GM18511 (cell line): ENCODE results near the gene BCL7A.
"Not testable (repeated sequence)": the region's sequence is repeated elsewhere in the genome, so short reads cannot be mapped to it uniquely, and the experiment has no call there.

Experiments used
- ATAC-seq: cut with Tn5 transposase; IDR thresholded peaks from one replicate; pipeline ENCODE4 v1.9.1; 2021; ENCODE audit warnings: mild to moderate bottlenecking, moderate library complexity; ENCODE audit not compliant: unreplicated experiment

BCL7A gene

DNA sequence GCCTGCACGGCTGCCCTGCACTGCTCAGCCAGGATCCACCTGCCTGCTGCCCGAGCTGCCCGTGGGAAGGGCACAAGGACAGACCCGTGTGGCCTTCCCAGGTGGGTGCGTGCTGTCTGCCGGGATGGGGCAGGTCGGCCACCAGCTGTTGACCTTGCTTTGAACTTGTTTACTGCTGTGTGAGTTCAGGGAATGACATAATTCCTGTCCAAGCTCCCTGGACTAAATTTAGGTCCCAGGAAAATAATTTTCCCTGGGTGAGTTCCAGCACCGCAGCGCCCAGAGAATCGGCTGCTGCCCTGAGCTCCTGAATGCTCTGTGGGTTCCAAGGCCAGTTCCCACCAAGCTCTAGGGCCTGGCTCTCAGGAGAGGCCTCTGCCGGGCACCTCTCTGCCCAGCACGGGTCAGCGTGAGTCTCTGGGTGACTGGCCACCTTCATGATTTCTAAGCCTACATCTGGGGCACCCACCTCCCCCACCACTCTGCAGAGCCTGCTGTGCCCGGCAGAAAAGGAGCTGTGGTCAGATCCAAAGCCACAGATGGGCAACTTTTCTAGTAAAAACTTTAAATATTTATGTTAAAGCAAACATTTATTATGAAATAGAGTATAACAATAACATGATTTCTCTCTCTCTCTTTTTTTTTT, 29.7 kb downstream of the BCL7A start:
- ATAC-seq, result no peak

- no peak for ATAC-seq
Measured at GRCh38 chr12:122052285-122052684, 30.6 kb downstream of the BCL7A start.

GRCh38 chr12:122054842-122055520, 33.3 kb downstream of the BCL7A start:
- no peak for ATAC-seq

- not testable (repeated sequence) for ATAC-seq
Measured at GRCh38 chr12:122056406-122056805, 34.7 kb downstream of the BCL7A start.

DNA sequence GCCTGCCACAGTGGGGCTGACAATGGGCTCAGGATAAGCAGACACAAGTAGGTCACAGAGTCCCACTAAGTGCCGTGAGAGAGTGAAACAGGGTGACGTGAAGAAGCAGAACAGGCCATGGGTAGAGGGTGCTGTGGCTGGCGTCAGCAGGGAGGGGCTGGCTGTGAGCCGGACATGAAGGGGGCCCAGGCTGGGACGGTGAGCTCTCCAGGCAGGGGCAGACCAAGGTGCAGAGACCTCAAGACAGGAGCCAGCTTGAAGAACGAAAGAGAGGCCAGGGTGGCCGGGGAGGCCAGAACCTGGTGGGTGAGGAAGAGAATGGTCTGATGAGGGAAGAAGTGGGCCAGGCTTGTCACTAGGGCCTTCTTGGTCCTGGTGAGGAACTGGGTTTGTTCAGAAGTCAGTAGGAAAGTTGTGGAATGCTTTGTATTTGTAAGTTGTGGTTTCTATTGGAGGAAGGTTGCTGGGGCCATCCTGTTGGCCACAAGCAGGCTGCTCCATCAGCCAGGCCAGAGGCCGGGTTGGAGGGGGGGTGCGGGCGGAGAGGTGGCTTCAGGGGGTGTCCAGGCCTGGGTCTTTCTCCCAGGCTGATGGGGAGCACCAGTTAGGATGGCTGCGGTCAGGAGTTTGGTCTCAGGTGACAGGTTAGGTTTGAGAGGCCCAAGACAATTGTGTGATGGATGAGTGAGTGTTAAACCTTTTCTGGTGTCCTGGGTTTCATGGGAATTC, 35.5 kb downstream of the BCL7A start:
- ATAC-seq, result no peak

- no peak for ATAC-seq
Measured at GRCh38 chr12:122057769-122058168, 36.1 kb downstream of the BCL7A start.

- no peak for ATAC-seq
Measured at GRCh38 chr12:122058549-122059149, 37.0 kb downstream of the BCL7A start.

DNA sequence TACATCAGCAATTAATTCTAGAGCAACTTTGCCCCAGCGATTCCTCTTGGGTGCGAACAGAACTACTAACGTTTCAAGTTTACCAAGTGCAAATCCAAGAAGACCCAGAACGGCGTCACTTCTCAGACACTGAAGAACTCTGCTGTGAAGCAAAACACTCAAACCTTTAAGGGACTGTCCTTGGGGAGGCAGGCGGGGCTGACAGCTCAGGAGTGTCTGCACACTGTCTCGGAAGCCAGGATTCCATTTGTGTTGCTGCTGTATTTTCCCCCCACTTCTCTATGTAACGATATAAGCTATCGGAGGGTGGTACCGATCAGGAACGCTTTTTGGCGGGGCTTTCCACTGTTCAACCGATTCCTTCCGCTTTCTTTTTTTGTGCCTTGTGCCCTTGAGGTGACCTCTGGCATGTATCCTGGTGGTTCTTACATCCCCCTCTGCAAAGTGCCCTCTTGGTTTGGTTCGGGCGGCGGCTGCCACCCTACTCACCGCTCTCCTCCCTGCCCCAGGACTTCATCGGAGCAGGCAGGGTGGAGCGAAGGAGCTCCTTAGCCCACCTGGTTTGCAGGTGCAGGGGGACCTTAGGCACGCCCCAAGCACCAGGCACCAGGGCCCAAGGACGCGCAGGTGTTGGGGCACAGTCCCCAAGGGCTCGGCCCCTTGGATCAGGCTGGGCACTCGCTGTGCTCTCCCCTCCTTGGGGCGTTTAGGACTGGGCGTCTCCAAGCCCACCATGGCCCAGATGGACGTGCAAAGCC, 37.7 kb downstream of the BCL7A start:
- ATAC-seq, result no peak

- no peak for ATAC-seq
Measured at GRCh38 chr12:122060081-122060501, 38.4 kb downstream of the BCL7A start.

DNA sequence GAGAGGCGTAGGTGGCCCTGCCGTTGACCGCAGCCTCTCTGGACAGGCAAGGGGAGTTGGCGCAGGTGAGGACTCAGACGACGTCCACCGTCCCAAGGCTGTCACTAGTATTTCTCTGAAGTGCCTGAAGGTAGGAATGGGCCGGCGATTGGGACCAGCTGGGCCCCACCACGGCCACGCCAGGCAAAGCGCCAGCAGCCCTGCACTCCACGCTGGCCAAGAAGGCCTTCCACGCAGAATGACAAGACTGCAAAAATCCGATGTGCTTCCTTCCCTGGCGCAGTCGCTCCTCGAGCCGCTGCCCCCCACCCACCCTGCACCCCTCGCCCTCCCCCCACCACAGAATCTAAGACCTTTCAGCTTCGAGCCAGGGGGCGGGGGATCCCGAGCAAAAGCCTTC, 39.6 kb downstream of the BCL7A start:
- no peak for ATAC-seq

DNA sequence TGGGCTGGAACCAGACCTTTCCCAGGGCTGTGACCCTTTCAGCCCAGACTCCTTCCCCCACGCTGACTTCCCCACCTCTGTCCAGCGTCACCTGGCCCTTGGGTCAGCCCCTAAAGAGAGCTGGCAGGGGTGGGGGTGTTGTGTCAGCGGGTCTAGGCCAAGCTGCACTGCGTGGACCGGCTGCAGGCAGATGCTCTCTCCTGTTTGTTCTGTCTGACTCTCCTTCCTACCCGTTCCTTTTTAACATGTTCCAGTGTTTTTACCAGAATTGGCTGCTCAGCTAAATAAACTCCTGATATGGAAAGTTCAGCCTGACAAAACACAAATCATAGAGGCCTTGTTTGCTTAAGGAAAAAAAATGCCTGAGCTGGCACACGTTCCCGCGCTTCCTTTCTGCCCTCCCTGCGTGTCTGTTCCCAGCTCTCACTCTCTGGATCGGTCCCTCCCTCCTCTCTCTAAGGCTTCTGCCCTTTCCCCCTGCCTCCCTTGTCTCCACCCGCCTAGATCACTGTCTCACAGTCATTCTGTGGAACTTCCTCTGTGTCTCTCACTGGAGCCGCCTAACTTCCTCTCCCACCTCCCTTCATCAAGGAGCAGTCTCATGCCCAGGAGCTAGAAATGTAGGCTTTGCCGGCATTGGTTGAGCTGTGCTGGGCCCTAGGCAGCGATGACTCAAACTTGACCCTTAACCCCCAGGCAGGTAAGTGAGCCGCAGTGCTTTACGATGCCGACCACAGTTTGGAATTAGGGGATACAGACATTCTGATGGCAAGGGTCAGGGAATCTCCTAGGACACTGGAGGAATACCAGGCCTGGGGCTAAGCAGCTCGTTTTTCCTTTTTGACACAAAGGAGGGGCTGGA, 41.4 kb downstream of the BCL7A start:
- ATAC-seq, result no peak

- ATAC-seq, result no peak
Measured at GRCh38 chr12:122063694-122064024, 42.0 kb downstream of the BCL7A start.

DNA sequence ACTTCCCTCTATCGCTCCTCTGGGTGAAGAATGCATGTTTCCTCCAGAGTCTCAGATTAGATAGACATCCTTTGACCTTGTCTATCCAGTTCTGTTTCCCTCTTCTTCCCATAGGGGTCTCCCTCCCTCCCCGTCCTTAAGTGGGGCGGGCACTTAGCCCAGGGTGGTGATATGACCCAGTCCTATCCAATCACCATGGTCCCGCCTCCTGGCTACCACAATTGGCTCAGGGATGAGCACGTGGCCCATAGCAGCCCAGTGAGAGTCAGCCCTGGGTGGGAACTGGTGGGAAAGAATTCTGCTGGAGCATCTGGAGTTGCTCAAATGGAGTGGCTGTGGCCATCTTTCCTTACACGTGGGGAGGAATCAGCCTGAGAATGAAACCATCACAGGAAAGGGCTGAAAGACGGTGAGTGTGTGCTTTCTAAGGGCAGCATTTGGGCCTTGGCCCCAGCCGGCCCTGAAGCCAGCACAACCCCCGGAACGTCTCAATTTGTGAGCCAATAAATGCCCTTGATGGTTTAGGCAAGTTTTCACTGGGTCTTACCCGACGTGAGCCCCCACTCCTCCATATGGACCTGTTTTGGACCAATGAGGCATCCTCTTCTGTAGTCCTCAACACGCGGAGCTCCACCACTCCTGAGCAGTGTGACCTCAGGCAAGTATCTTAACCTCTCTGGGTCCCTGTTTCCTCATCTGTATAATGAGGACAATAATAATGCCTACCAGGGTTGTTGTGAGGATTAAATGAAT, 42.5 kb downstream of the BCL7A start:
- ATAC-seq, result no peak

DNA sequence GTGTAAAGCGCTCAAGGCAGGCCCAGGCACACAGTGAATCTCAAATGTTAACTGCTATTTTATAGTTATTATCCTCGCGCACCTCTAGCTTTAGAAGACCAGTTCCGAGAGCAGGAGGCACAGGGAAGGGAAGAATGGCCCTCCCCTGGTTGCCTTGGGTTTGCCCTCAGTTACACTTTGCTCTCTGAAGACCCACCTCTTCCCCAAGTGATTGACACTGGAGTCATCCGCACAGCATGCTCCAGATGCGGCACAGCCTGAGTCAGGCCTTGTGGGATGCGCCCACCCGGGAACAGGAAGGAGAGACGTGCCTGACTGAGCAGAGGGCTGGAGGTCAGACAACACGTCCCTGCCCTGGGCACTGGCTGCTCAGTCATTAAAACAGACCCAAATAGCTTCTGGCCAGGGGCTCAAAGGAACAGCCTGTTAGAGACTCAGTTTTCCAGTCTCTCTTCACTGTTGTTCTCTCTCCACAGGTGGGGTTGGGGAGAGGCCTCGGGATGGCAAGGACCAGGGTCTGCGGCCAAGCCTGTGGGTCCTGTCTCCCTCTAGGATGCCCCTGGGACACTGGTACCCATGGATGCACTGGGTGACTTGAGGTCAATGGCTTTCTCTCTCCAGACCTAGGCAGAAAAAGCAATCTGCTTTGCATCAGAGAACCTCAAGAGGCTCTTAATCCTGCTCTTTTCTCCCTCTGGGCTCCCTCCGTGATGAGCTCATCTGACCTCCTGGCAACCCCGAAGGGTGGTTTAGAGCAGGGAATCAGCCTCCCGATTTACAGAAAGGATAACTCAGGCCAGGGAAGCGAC, 43.3 kb downstream of the BCL7A start:
- no peak for ATAC-seq

DNA sequence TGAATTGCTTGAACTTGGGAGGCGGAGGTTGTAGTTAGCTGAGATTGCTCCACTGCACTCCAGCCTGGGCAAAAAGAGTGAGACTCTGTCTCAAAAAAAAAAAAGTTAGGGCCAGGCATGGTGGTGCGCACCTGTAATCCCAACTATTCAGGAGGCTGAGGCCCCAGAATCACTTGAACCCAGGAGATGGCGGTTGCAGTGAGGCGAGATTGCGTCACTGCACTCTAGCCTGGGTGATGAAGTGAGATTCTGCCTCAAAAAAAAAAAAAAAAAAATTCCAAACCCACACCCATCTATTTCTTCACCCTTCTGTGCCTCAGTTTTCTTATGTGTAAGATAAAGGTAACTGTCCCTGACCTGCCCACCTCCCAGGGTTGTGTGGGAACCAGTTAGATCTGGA, 45.9 kb downstream of the BCL7A start:
- ATAC-seq, result peak; percentile 15

- ATAC-seq, result peak; percentile 92
Measured at GRCh38 chr12:122067966-122068365, 46.3 kb downstream of the BCL7A start.

DNA sequence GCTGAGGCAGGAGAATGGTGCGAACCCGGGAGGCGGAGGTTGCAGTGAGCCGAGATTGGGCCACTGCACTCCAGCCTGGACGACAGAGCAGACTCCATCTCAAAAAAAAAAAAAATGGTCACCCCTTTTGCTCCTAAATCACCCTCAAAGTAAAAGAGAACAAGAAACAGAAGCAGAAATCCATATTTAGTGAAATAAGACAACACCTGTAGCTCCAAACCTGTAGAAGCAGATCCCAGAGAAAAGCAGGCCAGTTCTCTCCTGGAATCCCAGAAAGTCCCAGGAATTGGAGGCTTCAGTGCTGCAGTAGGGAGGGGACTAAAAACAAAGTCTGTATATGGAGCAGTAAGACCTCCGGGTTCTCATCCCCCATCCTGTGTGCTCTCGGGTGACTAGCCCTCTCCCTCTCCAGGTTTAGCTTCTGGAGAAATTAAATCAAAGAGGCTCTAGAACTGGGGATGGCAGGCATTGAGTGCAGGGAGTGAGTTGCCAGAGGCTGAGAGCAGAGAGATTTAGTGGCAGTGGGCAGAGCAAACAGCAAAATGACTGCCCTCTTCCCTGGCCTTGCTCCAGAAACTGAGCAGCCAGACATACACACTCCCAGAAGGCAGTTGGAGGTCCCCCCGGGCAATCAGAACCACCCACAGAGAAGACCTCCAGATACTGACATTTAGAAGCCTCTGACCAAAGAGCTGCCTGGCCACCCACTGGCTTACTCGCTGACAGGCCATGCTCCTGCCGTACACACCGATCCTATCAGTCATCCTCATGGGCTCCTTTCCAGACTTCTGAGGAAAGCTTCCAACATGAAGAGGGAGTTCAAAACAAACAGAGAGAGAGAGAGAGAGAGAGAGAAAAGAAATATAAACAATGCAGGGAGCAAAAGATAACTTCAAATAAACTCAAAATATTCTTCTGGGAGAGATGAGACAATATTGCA, 50.6 kb downstream of the BCL7A start:
- ATAC-seq, result no peak
